NCI-H146 treated with DMSO at 0.1 percent for 48 hours (cell line): Measurements from ENCODE around the gene SNRNP27.
"Not testable (repeated sequence)": the region's sequence is repeated elsewhere in the genome, so short reads cannot be mapped to it uniquely, and the experiment has no call there.

ENCODE experiments used
- DNase-seq: peaks from one replicate; lab custom pipeline; 2025; ENCODE audit not compliant: unreplicated experiment; lab: John Stamatoyannopoulos, UW

Gene SNRNP27

DNA sequence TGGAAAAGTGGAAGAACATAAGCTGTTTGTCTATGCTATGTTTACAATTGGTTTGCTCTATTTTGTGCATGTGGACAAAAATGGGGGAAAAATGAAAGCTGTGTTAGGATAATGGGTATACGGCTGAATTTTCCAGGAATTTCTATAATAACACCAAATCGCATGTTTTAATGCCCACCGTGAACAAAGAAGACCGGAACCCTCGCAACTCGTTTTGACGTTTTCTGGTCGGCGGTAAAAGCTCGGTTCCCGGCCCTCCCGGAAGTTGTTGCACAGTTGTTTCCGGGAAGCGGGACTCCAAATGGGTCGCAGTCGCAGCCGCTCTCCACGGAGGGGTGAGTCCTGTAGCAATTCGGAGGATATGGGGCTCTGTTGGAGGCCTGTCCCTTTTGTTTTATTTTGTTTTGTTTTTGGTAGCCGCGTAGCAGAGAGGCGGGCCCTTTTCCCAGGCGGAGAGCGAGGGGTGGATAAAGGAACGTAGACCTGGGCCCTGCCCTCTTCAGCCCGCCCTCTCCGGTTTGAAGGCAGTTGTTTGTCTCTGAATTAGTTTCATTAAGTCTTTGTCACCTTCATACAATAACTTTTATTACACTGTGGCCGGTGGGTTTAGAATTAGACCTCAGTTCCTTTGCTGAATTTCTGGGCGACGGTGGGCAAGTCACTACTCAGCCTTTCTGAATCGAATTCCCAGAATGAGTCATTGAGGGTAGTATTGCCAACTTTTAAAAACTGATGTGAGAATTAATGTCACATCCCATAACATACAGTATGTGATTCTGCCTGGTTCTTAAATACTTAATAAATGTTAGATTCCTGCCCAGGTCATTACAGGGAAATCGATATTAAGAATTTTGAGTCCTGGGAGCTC is at the start of gene SNRNP27:
Gene SNRNP27 (plus strand): TSS at position 273 of the 868 bp plus-strand sequence. CDS start 29 bp downstream, at position 302.
- DNase-seq: peak; percentile 52

GRCh38 chr2:69843993-69844392 is 49.8 kb upstream of the SNRNP27 start:
- no peak for DNase-seq

GRCh38 chr2:69844560-69844959 is 49.2 kb upstream of the SNRNP27 start:
- no peak for DNase-seq

DNA sequence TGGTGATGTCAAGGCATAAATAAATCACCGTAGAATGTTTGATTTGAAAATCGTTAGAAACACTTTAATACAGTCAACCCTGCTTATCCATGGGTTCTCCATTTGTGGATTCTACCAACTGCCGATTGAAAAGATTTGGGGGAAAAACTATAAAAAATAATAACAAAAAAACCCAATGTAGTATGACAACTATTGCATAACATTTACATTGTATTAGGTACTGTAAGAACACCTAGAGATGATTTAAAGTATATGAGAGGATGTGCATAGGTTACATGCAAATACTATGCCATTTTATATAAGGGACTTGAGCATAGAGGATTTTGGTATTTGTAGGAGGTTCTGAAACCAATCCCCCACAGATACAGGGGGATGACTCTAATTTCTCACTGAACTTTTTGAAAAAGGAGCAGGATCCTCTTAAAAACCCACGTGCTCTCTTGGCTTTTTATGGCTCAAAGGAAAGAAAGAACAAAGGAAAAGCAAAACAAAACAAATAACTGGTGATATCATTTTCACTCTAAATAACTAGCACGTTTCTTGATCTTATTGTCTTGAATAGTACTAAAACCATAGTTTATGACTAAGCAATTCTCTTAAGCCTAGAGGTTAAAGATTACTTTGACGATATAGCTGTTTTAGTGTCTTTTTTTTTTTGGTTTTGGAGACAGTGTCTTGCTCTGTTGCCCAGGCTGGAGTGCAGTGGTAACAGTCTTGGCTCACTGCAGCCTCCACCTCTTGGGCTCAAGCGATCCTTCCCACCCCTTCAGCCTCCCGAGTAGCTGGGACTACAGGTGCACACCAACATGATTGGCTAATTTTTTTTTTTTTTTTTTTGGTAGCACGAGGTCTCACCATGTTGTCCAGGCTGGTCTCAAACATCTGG is 47.3 kb upstream of the SNRNP27 start:
- no peak for DNase-seq

- DNase-seq: no peak
Observed at GRCh38 chr2:69847068-69847828, 46.5 kb upstream of the SNRNP27 start.

- no peak for DNase-seq
Observed at GRCh38 chr2:69848186-69848790, 45.5 kb upstream of the SNRNP27 start.

DNA sequence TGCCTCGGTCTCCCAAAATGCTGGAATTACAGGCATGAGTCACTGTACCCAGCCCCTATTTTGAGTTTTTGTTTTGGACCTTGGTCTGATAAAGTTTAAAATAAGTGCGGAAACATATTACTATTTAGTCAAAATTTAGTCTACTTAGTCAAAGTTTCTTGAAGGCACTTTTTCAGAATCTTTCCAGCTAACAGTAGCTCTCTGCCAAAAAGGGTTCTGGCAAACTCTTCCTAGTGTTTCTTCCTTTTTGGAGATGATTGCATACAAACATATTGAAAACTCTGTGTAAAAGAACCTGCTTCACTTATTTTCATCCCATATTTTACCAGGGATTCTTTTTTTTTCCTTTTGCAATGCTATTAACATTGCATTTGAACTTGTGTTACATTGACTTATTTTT is 35.5 kb upstream of the SNRNP27 start:
- DNase-seq: no peak

- DNase-seq: no peak
Observed at GRCh38 chr2:69863298-69863697, 30.5 kb upstream of the SNRNP27 start.

GRCh38 chr2:69888451-69888850 is 5.3 kb upstream of the SNRNP27 start:
- DNase-seq: no peak

DNA sequence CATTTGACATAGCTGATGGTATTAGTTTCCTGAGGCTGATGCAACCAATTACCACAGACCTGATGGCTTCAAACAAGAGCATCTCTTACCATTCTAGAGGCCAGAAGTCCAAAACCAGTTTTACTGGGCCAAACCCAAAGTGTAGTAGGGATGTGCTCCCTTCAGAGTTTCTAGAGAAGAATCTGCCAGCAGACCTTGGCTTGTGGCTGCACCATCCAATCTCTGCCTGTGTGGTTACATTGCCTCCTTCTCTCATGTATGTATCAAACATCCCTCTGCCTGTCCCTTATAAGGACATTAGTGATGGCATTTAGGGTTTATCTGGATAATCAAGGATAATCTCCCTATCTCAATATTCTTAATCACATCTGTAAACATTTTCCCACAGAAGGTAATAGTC is 4.5 kb upstream of the SNRNP27 start:
- no peak for DNase-seq

GRCh38 chr2:69890881-69891280 is 2.9 kb upstream of the SNRNP27 start:
- no peak for DNase-seq

- not testable (repeated sequence) for DNase-seq
Observed at GRCh38 chr2:69892838-69893424, 825 bp upstream of the SNRNP27 start.

GRCh38 chr2:69894737-69895136 is 981 bp downstream of the SNRNP27 start:
- not testable (repeated sequence) for DNase-seq

DNA sequence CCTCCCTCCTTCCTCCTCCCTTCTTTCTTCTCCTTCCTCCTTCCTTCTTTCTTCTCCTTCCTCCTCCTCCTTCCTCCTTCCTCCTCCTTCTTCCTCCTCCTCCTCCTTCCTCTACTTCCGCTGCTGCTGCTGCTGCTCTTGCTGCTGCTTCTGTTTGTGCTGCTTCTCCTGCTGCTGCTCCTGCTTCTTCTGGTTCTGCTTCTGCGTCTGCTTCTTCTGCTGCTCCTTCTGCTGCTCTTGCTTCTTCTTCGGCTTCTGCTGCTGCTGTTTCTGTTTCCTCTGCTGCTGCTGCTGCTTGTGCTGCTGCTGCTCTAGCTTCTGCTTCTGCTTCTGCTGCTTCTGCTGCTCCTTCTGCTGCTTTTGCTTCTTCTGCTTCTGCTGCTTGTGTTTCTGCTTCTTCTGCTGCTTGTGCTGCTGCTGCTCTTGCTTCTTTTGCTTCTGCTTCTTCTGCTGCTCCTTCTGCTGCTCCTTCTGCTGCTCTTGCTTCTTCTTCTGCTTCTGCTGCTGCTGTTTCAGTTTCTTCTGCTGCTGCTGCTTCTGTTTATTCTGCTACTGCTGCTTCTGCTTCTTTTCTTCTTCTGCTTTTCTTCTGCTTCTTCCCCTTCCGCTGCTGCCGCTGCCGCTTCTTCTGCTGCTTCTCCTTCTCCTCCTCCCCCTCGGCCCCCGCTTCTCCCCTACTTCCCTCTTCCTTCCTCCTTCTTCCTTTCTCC is 8.6 kb downstream of the SNRNP27 start:
- DNase-seq: no peak

GRCh38 chr2:69907216-69907615 is 13.5 kb downstream of the SNRNP27 start:
- no peak for DNase-seq

DNA sequence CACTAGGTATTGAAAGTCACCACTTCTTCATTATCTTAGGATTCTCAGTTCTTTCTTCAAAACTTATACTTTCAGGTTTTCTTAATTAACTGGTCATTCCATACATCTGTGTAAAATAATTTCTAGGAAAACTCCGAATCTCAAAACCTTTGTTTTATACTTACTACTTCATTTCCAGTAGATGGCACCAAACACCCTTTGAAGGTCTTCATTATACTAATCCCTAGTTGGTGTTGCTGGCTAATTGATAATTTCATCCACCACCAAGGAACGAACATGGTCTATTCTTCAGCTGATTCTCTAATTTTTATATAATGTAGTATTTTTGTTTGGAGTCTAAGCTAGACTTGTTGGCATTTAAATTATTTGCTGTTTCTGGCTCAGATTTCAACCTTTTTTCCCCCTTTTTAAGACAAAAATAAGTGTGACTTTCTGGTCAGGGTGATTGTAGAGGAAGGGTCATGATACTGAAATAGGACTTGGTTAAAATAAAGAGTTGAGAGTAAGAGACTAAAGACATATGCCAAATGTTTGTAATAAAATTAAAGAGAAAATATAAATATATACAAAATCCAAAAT is 18.3 kb downstream of the SNRNP27 start:
- DNase-seq: peak; percentile 51

- DNase-seq: peak; percentile 99
Observed at GRCh38 chr2:69914164-69914949, 20.6 kb downstream of the SNRNP27 start.
